Aorta (tissue), 5 donors: ENCODE measurements around the gene ANKRD17. TPM values are rescaled to one million over a fixed set of nuclear protein-coding genes. Genes with fewer than 3 reads are reported as not detected.

Experiments
- ATAC-seq: fragments of 200-7000 bp; cut with Tn5 transposase; one replicate; pipeline ENCODE4 v1.9.1; 2022; ENCODE audit warnings: moderate library complexity; ENCODE audit not compliant: low FRiP score
- DNase-seq, 2 donors: peaks; one replicate each; pipeline ENCODE4 v3.0.0-alpha.2; 2020
- H3K27ac ChIP-seq, 2 donors: one replicate each; pipeline ENCODE4 v1.5.1; 2013; ENCODE audit warnings: low read length in 2 of 2, mild to moderate bottlenecking in 2 of 2, moderate library complexity in 2 of 2, control low read depth in 1 of 2, inconsistent platforms in 1 of 2, low read depth in 1 of 2
- H3K27me3 ChIP-seq, 2 donors: one replicate each; pipeline ENCODE4 v1.6.1; 2013; ENCODE audit warnings: control low read depth in 1 of 2, low read length in 1 of 2, mild to moderate bottlenecking in 1 of 2, moderate library complexity in 1 of 2; ENCODE audit not compliant: insufficient read depth in 2 of 2, control insufficient read depth in 1 of 2
- H3K36me3 ChIP-seq, 2 donors: one replicate each; pipeline ENCODE4 v1.6.1; 2013; ENCODE audit warnings: control low read depth in 1 of 2, low read length in 1 of 2, mild to moderate bottlenecking in 1 of 2; ENCODE audit not compliant: insufficient read depth in 2 of 2, control insufficient read depth in 1 of 2
- H3K4me1 ChIP-seq, 2 donors: one replicate each; pipeline ENCODE4 v1.6.1; 2013; ENCODE audit warnings: low read length in 2 of 2, control low read depth in 1 of 2, mild to moderate bottlenecking in 1 of 2, moderate library complexity in 1 of 2; ENCODE audit not compliant: insufficient read depth in 2 of 2, control insufficient read depth in 1 of 2
- H3K4me3 ChIP-seq, 2 donors: one replicate each; pipeline ENCODE4 v1.5.1; 2013; ENCODE audit warnings: low read length in 2 of 2, control low read depth in 1 of 2, mild to moderate bottlenecking in 1 of 2
- H3K9me3 ChIP-seq: one replicate; pipeline ENCODE4 v1.6.1; 2013; ENCODE audit warnings: mild to moderate bottlenecking, low read length; ENCODE audit not compliant: control insufficient read depth
- WGBS, 2 donors: extraction: QIAGEN DNeasy Blood & Tissue Kit; methylation state at CpG; one replicate each; pipeline ENCODE4 v1.1.7; 2013; 5-methylcytosine and 5-hydroxymethylcytosine counted together
- intact Hi-C, 2 donors: fragments of 100-400 bp; cut with DNase I; formaldehyde crosslinking; loops; one replicate each; pipeline versions ENCODE4 v1.14.2 to v1.15.0; 2022
- polyA plus RNA-seq, 2 donors: library from polyadenylated mRNA; stranded (reverse); fragments of 200-250 nt; gene quantifications; one replicate each; pipeline ENCODE4 v1.2.3, GENCODE V29; 2013
- total RNA-seq, 2 donors: library from RNA; stranded (reverse); fragmentation: NEBNext Ultra II Directional; extraction: Animal tissue kit (Norgen Biotek cat#: 25700); gene quantifications; one replicate each; pipeline ENCODE4 v1.2.1, GENCODE V29; 2021
- donor health status: healthy with polysubstance abuse.
- donor health status: Bipolar disorder and iron deficiency.
- donor health status: DM: no; HTN: no; CAD: no.
- donor health status: DM: no; HTN: no; CAD: no.
- donor health status: DM: yes; HTN: yes; CAD: no.

ANKRD17 gene
- total and polyA plus RNA-seq, 4 donors, result 4.9 to 67.1 (median 35.0) TPM

- Histone ChIP-seq H3K27ac (no peak overlapping the region), H3K27me3 (no peaks in the 10 kb centered on the region), H3K4me1 (no peaks in the 10 kb centered on the region), H3K4me3 (no peak overlapping the region), H3K9me3 (no peaks in the 10 kb centered on the region), H3K36me3 (peaks cover 0 to 9% of the 10 kb centered on the region in 2 donors)
- intact Hi-C loops, result loop anchor here in 1 of 2 donors (5.0 kb wide), 1 partner anchor 118 kb away; the partner anchor contains the start of gene ANKRD17
- WGBS, 2 donors, result 51 to 56% methylated on average over 3 of the region's 3 CpGs
- no peak for ATAC-seq
- DNase-seq, result no peak
Measured at GRCh38 chr4:73139245-73139644, 119.4 kb downstream of the ANKRD17 start.

GRCh38 chr4:73137121-73137520 is 121.5 kb downstream of the ANKRD17 start:
- Histone ChIP-seq H3K4me3 (no peak overlapping the region), H3K4me1 (no peaks in the 10 kb centered on the region), H3K27ac (no peak overlapping the region), H3K27me3 (no peaks in the 10 kb centered on the region), H3K36me3 (peaks cover 1 to 7% of the 10 kb centered on the region in 2 donors), H3K9me3 (no peaks in the 10 kb centered on the region)
- intact Hi-C loops, result loop anchor here in 1 of 2 donors (5.0 kb wide), 1 partner anchor 120 kb away; the partner anchor contains the start of gene ANKRD17
- 66% methylated on average over 2 of the region's 2 CpGs for whole genome bisulfite sequencing, 2 donors
- ATAC-seq, result no peak
- DNase-seq, result no peak

GRCh38 chr4:73133784-73134183 is 124.8 kb downstream of the ANKRD17 start:
- intact Hi-C loops, result no loop called here
- no peaks in the 10 kb centered on the region for H3K9me3 ChIP-seq
- no peak overlapping the region for H3K4me3 ChIP-seq
- DNase-seq (no peak), ATAC-seq (no peak)
- no peaks in the 10 kb centered on the region for H3K27me3 ChIP-seq
- H3K4me1 ChIP-seq, result no peaks in the 10 kb centered on the region
- H3K36me3 ChIP-seq, result peaks cover 4% of the 10 kb centered on the region in 2 donors
- H3K27ac ChIP-seq, result no peak overlapping the region
- WGBS, 2 donors, result 99 to 100% methylated on average over 1 of the region's 1 CpG

- DNase-seq (no peak), ATAC-seq (no peak)
- intact Hi-C loops, result no loop called here
- H3K36me3 ChIP-seq, result peaks cover 4% of the 10 kb centered on the region in 2 donors
- 47 to 62% methylated on average over 1 of the region's 1 CpG for WGBS, 2 donors
- H3K4me3 ChIP-seq, result no peak overlapping the region
- no peak overlapping the region for H3K27ac ChIP-seq
- no peaks in the 10 kb centered on the region for H3K9me3 ChIP-seq
- no peaks in the 10 kb centered on the region for H3K27me3 ChIP-seq
- H3K4me1 ChIP-seq, result no peaks in the 10 kb centered on the region
Measured at GRCh38 chr4:73131281-73131680, 127.3 kb downstream of the ANKRD17 start.

GRCh38 chr4:73129319-73129718 is 129.3 kb downstream of the ANKRD17 start:
- intact Hi-C loops, result loop anchor here in 1 of 2 donors (10.0 kb wide), 1 partner anchor 55 kb away; no protein-coding TSS in a partner anchor
- H3K4me1 ChIP-seq, result no peaks in the 10 kb centered on the region

GRCh38 chr4:73127839-73128453 is 130.7 kb downstream of the ANKRD17 start:
- peaks cover 4% of the 10 kb centered on the region in 2 donors for H3K36me3 ChIP-seq
- WGBS, 2 donors, result 64 to 74% methylated on average over 3 of the region's 3 CpGs
- intact Hi-C loops, result loop anchor here in 1 of 2 donors (10.0 kb wide), 1 partner anchor 53 kb away; no protein-coding TSS in a partner anchor
- H3K9me3 ChIP-seq, result no peaks in the 10 kb centered on the region
- ATAC-seq, result no peak
- H3K4me3 ChIP-seq, result no peak overlapping the region
- no peaks in the 10 kb centered on the region for H3K4me1 ChIP-seq
- DNase-seq, result no peak
- H3K27me3 ChIP-seq, result no peaks in the 10 kb centered on the region
- no peak overlapping the region for H3K27ac ChIP-seq

More at GRCh38 chr4:73129319-73129718, 129.3 kb downstream of the ANKRD17 start:
- H3K36me3 ChIP-seq, result peaks cover 4% of the 10 kb centered on the region in 2 donors
- no peak overlapping the region for H3K27ac ChIP-seq
- ATAC-seq (no peak), DNase-seq (no peak)
- 96 to 97% methylated on average over 1 of the region's 1 CpG for WGBS, 2 donors
- no peaks in the 10 kb centered on the region for H3K9me3 ChIP-seq
- no peak overlapping the region for H3K4me3 ChIP-seq
- H3K27me3 ChIP-seq, result no peaks in the 10 kb centered on the region

GRCh38 chr4:73109493-73109892 is 149.1 kb downstream of the ANKRD17 start:
- WGBS, 2 donors, result 95 to 96% methylated on average over 4 of the region's 4 CpGs
- no peak for ATAC-seq
- Histone ChIP-seq H3K36me3 (peaks cover 2 to 3% of the 10 kb centered on the region in 2 donors), H3K4me3 (no peak overlapping the region), H3K4me1 (no peaks in the 10 kb centered on the region), H3K27me3 (no peaks in the 10 kb centered on the region), H3K9me3 (no peaks in the 10 kb centered on the region), H3K27ac (no peak overlapping the region)
- intact Hi-C loops, result no loop called here
- no peak for DNase-seq

- Histone ChIP-seq H3K4me3 (no peak overlapping the region), H3K27ac (no peak overlapping the region), H3K4me1 (no peaks in the 10 kb centered on the region), H3K9me3 (no peaks in the 10 kb centered on the region), H3K36me3 (peaks cover 2 to 3% of the 10 kb centered on the region in 2 donors), H3K27me3 (no peaks in the 10 kb centered on the region)
- ATAC-seq (no peak), DNase-seq (no peak)
- intact Hi-C loops, result no loop called here
- 88 to 93% methylated on average over 5 of the region's 5 CpGs for WGBS, 2 donors
Measured at GRCh38 chr4:73104695-73105094, 153.9 kb downstream of the ANKRD17 start.
